Measurements from ENCODE around the gene NMNAT2. TPM values are rescaled to one million over a fixed set of nuclear protein-coding genes. Genes with fewer than 3 reads are reported as not detected.

NMNAT2 gene
- total RNA-seq, 2 experiments from 2014 or later = not detected

DNA sequence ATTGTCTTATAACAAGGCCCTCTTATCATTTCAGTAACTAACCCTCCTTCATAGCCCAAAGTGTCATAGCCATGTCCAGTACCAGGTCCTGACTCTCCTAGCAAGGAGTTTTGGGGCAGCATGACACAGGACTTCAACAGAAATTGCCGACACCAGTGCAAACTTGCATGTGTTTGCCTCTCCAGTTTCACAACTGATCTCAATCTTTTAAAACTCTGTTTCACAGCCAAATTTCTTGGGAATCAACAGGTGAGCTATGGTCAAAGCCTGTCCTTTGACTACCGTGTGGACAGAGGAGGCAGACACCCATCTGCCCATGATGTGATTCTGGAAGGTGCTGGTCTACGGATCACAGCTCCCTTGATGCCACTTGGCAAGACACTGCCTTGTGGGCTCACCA lies 195.3 kb downstream of the NMNAT2 start:
- H3K9me2 ChIP-seq (ENCODE audit: insufficient read depth, low read length) = no peaks in the 10 kb centered on the region
- no peak overlapping the region for H3K27ac ChIP-seq (ENCODE audit: low read depth, low read length, poor library complexity, severe bottlenecking)
- no peak for TF ChIP-seq EZH2phosphoT487 (IDR thresholded peaks at IDR 0.05; ENCODE audit: borderline replicate concordance, low read depth, low read length)
- TF ChIP-seq, protein P1, sequence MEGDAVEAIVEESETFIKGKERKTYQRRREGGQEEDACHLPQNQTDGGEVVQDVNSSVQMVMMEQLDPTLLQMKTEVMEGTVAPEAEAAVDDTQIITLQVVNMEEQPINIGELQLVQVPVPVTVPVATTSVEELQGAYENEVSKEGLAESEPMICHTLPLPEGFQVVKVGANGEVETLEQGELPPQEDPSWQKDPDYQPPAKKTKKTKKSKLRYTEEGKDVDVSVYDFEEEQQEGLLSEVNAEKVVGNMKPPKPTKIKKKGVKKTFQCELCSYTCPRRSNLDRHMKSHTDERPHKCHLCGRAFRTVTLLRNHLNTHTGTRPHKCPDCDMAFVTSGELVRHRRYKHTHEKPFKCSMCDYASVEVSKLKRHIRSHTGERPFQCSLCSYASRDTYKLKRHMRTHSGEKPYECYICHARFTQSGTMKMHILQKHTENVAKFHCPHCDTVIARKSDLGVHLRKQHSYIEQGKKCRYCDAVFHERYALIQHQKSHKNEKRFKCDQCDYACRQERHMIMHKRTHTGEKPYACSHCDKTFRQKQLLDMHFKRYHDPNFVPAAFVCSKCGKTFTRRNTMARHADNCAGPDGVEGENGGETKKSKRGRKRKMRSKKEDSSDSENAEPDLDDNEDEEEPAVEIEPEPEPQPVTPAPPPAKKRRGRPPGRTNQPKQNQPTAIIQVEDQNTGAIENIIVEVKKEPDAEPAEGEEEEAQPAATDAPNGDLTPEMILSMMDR (conservative IDR thresholded peaks at IDR 0.05; ENCODE audit: low read length) = no peak
- H3K79me2 ChIP-seq (ENCODE audit: insufficient read depth, low read depth, low read length) = no peaks in the 10 kb centered on the region
- H3K4me2 ChIP-seq (ENCODE audit: low read length) = no peak overlapping the region
- H3K9me3 ChIP-seq (ENCODE audit: low read length) = no peaks in the 10 kb centered on the region
- no peak for DNase-seq (ENCODE audit: low spot score)
- H3K4me1 ChIP-seq (ENCODE audit: insufficient read depth, low read length, poor library complexity, severe bottlenecking) = peaks cover 5% of the 10 kb centered on the region
- intact Hi-C loops (cut with micrococcal nuclease; ENCODE audit: unreplicated experiment) = no loop called here
- no peak overlapping the region for H2AFZ ChIP-seq (ENCODE audit: low read length)
- H4K20me1 ChIP-seq (ENCODE audit: insufficient read depth, low read length) = no peaks in the 10 kb centered on the region
- no peak overlapping the region for H3K4me3 ChIP-seq (ENCODE audit: low read depth, low read length, poor library complexity, severe bottlenecking)
- no peaks in the 10 kb centered on the region for H3K36me3 ChIP-seq (ENCODE audit: insufficient read depth, low read length)
- BruUV-seq (replicated peaks) = no TSS peak
- ChIA-PET POLR2A (no interaction called here), CTCF (ENCODE audit: unreplicated experiment) (no interaction called here)

DNA sequence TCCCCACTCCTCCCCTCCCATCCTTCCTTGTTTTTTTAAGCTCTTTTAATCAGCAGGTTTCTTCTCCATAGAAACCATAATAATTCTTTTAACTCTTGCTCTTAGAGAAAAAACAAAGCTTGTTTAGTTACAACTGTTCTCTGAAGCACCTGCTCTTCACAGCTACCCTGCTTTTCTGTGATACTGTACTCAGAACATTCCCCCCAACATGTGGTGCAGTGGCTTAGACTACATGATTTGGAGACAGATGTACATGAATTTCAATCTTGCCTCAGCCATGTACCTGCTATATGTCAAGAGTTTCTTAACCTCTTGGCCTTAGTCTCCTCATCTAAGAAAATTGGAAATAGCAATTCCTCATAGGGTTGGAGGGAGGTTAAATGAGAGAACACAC lies 198.6 kb downstream of the NMNAT2 start:
- Histone ChIP-seq H3K4me1 (ENCODE audit: insufficient read depth, low read length, poor library complexity, severe bottlenecking) (peaks cover 5% of the 10 kb centered on the region), H4K20me1 (ENCODE audit: insufficient read depth, low read length) (no peaks in the 10 kb centered on the region), H2AFZ (ENCODE audit: low read length) (no peak overlapping the region), H3K4me2 (ENCODE audit: low read length) (no peak overlapping the region), H3K9me2 (ENCODE audit: insufficient read depth, low read length) (no peaks in the 10 kb centered on the region), H3K27ac (ENCODE audit: low read depth, low read length, poor library complexity, severe bottlenecking) (no peak overlapping the region), H3K4me3 (ENCODE audit: low read depth, low read length, poor library complexity, severe bottlenecking) (no peak overlapping the region), H3K36me3 (ENCODE audit: insufficient read depth, low read length) (no peaks in the 10 kb centered on the region), H3K79me2 (ENCODE audit: insufficient read depth, low read depth, low read length) (no peaks in the 10 kb centered on the region), H3K9me3 (ENCODE audit: low read length) (no peaks in the 10 kb centered on the region)
- ChIA-PET POLR2A (interaction anchor here (0.7 to 1.1 kb wide), 2 partner anchors 96 to 228 kb away, joined by 3 to 4 read pairs; no protein-coding TSS in a partner anchor), CTCF (ENCODE audit: unreplicated experiment) (no interaction called here)
- intact Hi-C loops (cut with micrococcal nuclease; ENCODE audit: unreplicated experiment) = no loop called here
- no peak for DNase-seq (ENCODE audit: low spot score)
- no peak for TF ChIP-seq EZH2phosphoT487 (IDR thresholded peaks at IDR 0.05; ENCODE audit: borderline replicate concordance, low read depth, low read length)
- TF ChIP-seq, protein P1 (conservative IDR thresholded peaks at IDR 0.05; ENCODE audit: low read length) = no peak
- BruUV-seq (replicated peaks) = no TSS peak

DNA sequence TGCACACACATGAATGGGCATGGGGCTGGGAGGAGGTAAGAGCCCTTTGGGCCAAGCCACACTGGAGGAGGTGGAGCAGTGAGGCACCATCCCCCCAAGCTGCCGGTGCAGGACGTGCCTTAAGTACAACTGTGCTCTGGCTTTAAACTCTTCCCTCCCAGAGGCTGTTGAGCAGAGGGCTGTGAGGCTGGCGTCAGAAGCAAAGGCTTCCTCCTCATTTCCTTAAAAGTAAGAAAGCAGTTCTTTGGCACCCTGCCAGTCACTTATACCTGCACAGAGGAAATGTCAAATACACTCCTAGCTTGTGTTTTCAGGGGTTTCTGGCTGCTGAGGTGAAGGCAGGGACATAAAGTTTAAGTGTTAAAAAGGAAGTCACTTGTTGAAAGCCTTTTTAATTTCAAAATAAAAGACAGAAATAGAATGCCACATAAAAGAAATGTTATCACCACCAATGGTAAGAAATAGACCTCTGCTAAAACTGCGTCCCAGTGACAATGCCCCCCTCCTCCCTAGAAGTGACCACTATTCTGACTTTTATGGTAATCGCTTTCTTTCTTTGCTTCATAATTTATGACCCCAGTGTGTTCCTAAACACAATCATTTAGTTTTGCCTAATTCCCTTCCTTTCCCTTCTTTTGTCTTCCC lies 199.1 kb downstream of the NMNAT2 start:
- H3K4me3 ChIP-seq (ENCODE audit: low read depth, low read length, poor library complexity, severe bottlenecking) = no peak overlapping the region
- BruUV-seq (replicated peaks) = no TSS peak
- no peaks in the 10 kb centered on the region for H3K9me3 ChIP-seq (ENCODE audit: low read length)
- CTCF ChIA-PET (ENCODE audit: unreplicated experiment) = no interaction called here
- peak; percentile 61 for DNase-seq (ENCODE audit: low spot score)
- no peaks in the 10 kb centered on the region for H4K20me1 ChIP-seq (ENCODE audit: insufficient read depth, low read length)
- intact Hi-C loops (cut with micrococcal nuclease; ENCODE audit: unreplicated experiment) = no loop called here
- no peaks in the 10 kb centered on the region for H3K36me3 ChIP-seq (ENCODE audit: insufficient read depth, low read length)
- no peak overlapping the region for H3K4me2 ChIP-seq (ENCODE audit: low read length)
- no peak overlapping the region for H3K27ac ChIP-seq (ENCODE audit: low read depth, low read length, poor library complexity, severe bottlenecking)
- no peaks in the 10 kb centered on the region for H3K79me2 ChIP-seq (ENCODE audit: insufficient read depth, low read depth, low read length)
- no peak overlapping the region for H2AFZ ChIP-seq (ENCODE audit: low read length)
- no peaks in the 10 kb centered on the region for H3K9me2 ChIP-seq (ENCODE audit: insufficient read depth, low read length)
- POLR2A ChIA-PET = interaction anchor here (0.7 to 1.1 kb wide), 2 partner anchors 95 to 228 kb away, joined by 3 to 4 read pairs; no protein-coding TSS in a partner anchor
- peaks cover 5% of the 10 kb centered on the region for H3K4me1 ChIP-seq (ENCODE audit: insufficient read depth, low read length, poor library complexity, severe bottlenecking)
- TF ChIP-seq, protein P1 (conservative IDR thresholded peaks at IDR 0.05; ENCODE audit: low read length) = no peak

Measured in OCI-LY7 (cell line).